Right cardiac atrium (tissue), 5 donors: ENCODE measurements around the gene TMEM18. TPM values are rescaled to one million over a fixed set of nuclear protein-coding genes. Genes with fewer than 3 reads are reported as not detected.

ENCODE experiments used
- ATAC-seq, 2 donors: fragments of 200-7000 bp; cut with Tn5 transposase; one replicate each; pipeline versions ENCODE4 v1.8.0 to v1.9.1; 2020; ENCODE audit warnings: moderate library complexity in 2 of 2, mild to moderate bottlenecking in 1 of 2
- DNase-seq, 3 donors: peaks; one replicate each; pipeline ENCODE4 v3.0.0-alpha.2; 2020
- H3K27ac ChIP-seq: one replicate; pipeline ENCODE4 v1.5.1; 2013; ENCODE audit warnings: mild to moderate bottlenecking, low read length, control low read depth, moderate library complexity
- H3K27me3 ChIP-seq: one replicate; pipeline ENCODE4 v1.6.1; 2013; ENCODE audit not compliant: control insufficient read depth, insufficient read depth
- H3K4me1 ChIP-seq: one replicate; pipeline ENCODE4 v1.6.1; 2013; ENCODE audit warnings: low read length; ENCODE audit not compliant: control insufficient read depth, insufficient read depth
- H3K4me3 ChIP-seq: one replicate; pipeline ENCODE4 v1.5.1; 2013; ENCODE audit warnings: low read length, control low read depth
- H3K9me3 ChIP-seq: one replicate; pipeline ENCODE4 v1.6.1; 2013; ENCODE audit warnings: low read length; ENCODE audit not compliant: control insufficient read depth
- WGBS: extraction: QIAGEN DNeasy Blood & Tissue Kit; methylation state at CpG from one replicate; pipeline ENCODE4 v1.1.7; 2013; 5-methylcytosine and 5-hydroxymethylcytosine counted together
- intact Hi-C, 4 donors: fragments of 100-400 bp; cut with DNase I; formaldehyde crosslinking; loops; one replicate each; pipeline versions ENCODE4 v1.11.0 to v1.14.0; 2022 to 2023
- long read RNA-seq, 4 donors: library from polyadenylated mRNA; unstranded; transcript quantifications; one replicate each; pipeline ENCODE4 v2.0.0, GENCODE V29; 2020 to 2021
- polyA plus RNA-seq: library from polyadenylated mRNA; stranded (reverse); fragments of 200-250 nt; gene quantifications from one replicate; pipeline ENCODE4 v1.2.3, GENCODE V29; 2013
- total RNA-seq, 4 donors: library from RNA; stranded (reverse); fragmentation: NEBNext Ultra II Directional; extraction: Animal tissue kit (Norgen Biotek cat#: 25700); gene quantifications; one replicate each; pipeline ENCODE4 v1.2.1, GENCODE V29; 2021
- donor health status: healthy with polysubstance abuse.
- donor health status: DM: no; HTN: yes; CAD: no.
- donor health status: DM: no; HTN: no; CAD: no.
- donor health status: DM: no; HTN: yes; CAD: no; lungs with severe emphysema.
- donor health status: DM: yes; HTN: yes; CAD: no.

TMEM18 gene
- total RNA-seq: 10 to 100 TPM; 11.4 to 16.4 (median 15.0) TPM
- polyA plus RNA-seq: 10.6 TPM
- long read RNA-seq, donor 1, transcript TMEM18-201 (5 exons, 2,762 nt): major isoform, 20 of 24 reads
- long read RNA-seq, donor 1, partial matches to known transcripts: 0 of 24 reads
- long read RNA-seq, donor 1, other reads (novel, unspliced or antisense): 3 of 24 reads
- long read RNA-seq, donor 2, transcript TMEM18-201 (5 exons, 2,762 nt): major isoform, 7 of 10 reads
- long read RNA-seq, donor 2, partial matches to known transcripts: 0 of 10 reads
- long read RNA-seq, donor 2, other reads (novel, unspliced or antisense): 2 of 10 reads
- long read RNA-seq, donor 3, transcript TMEM18-201 (5 exons, 2,762 nt): major isoform, 18 of 26 reads
- long read RNA-seq, donor 3, partial matches to known transcripts: 0 of 26 reads
- long read RNA-seq, donor 3, other reads (novel, unspliced or antisense): 5 of 26 reads
- long read RNA-seq, donor 4, transcript TMEM18-201 (5 exons, 2,762 nt): major isoform, 8 of 13 reads
- long read RNA-seq, donor 4, partial matches to known transcripts: 0 of 13 reads
- long read RNA-seq, donor 4, other reads (novel, unspliced or antisense): 3 of 13 reads

- H3K9me3 ChIP-seq: no peaks in the 10 kb centered on the region
- H3K4me1 ChIP-seq: no peaks in the 10 kb centered on the region
- DNase-seq (peak; percentile 91 to 99 (median 99)), ATAC-seq (peak; percentile 95 to 96)
- peak within 1 kb of the TSS; percentile 72 for H3K4me3 ChIP-seq
- peak within 1 kb of the TSS; percentile 96 for H3K27ac ChIP-seq
- intact Hi-C loops: no loop called here
- no peaks in the 10 kb centered on the region for H3K27me3 ChIP-seq
- under 1% methylated on average over 68 of the region's 68 CpGs for WGBS
Observed at GRCh38 chr2:677056-677958, at the start of gene TMEM18. TMEM18 (minus strand) TSS chr2:677406; CDS start chr2:677345, 61 bp downstream.

GRCh38 chr2:726169-726568, 49.0 kb upstream of the TMEM18 start:
- no peak for ATAC-seq
- Histone ChIP-seq H3K9me3 (no peaks in the 10 kb centered on the region), H3K4me1 (no peaks in the 10 kb centered on the region), H3K27me3 (no peaks in the 10 kb centered on the region), H3K4me3 (no peak overlapping the region), H3K27ac (no peak overlapping the region)
- intact Hi-C loops: no loop called here
- no peak for DNase-seq
- 76% methylated on average over 4 of the region's 4 CpGs for WGBS

DNA sequence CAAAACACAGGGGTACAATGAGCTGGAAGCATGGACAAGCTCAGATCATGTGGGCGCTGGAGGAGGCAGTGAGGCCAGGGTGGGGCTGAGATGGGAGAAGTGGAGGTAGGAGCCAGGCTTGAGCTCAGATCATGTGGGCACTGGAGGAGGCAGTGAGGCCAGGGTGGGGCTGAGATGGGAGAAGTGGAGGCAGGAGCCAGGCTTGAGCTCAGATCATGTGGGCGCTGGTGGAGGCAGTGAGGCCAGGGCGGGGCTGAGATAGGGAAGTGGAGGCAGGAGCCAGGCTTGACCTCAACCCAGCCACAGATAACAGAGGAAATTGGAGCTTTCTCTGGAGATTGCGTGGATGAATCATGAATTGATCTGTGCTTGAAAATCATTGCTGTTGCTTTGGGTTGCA, 48.3 kb upstream of the TMEM18 start:
- no peak for DNase-seq
- WGBS: 77% methylated on average over 4 of the region's 4 CpGs
- intact Hi-C loops: no loop called here
- Histone ChIP-seq H3K4me3 (no peak overlapping the region), H3K9me3 (no peaks in the 10 kb centered on the region), H3K27me3 (no peaks in the 10 kb centered on the region), H3K27ac (no peak overlapping the region), H3K4me1 (no peaks in the 10 kb centered on the region)
- no peak for ATAC-seq

DNA sequence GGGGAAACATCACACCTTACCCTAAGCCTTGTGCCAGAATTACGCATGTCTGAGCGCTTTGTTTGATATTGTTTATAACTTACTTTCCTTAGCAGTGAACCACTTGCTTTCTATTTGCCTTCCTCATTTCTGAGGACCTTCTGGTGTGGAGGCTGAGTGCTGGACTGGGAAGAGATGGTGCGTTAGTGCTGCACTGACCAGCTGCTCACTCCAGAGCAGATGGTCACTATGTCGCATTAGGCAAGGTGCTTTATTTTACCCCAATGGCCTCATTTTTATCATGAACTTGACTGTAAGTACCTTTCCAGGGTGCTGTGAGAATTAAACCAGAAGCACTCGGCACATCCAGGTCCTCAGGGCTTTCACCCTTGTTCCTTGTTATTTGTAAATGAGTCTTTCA, 46.6 kb upstream of the TMEM18 start:
- DNase-seq: no peak
- H3K27me3 ChIP-seq: no peaks in the 10 kb centered on the region
- 87% methylated on average over 5 of the region's 5 CpGs for WGBS
- no peak overlapping the region for H3K4me3 ChIP-seq
- no peaks in the 10 kb centered on the region for H3K9me3 ChIP-seq
- H3K27ac ChIP-seq: no peak overlapping the region
- no peaks in the 10 kb centered on the region for H3K4me1 ChIP-seq
- intact Hi-C loops: no loop called here
- ATAC-seq: no peak

DNA sequence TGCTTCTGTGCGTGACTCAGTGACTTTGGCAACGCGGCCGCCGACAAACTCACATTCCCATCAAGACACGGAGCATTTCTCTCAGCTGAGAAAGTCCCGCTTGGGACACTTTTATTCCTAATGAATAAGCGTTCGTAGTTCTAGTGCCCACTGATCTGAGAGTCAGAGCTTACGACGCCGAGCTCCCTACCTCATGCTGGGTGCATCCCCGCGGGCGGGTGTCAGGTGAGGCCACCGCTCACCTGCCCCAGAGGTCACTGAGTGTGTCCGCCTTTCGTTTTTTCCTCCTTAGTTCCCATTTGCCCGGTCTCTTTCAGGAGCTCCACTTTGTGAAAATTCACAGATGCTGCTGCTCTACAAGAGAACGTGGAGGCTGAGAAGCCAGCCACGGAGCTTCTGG, 43.6 kb upstream of the TMEM18 start:
- DNase-seq (no peak), ATAC-seq (no peak)
- intact Hi-C loops: no loop called here
- Histone ChIP-seq H3K27ac (no peak overlapping the region), H3K4me3 (no peak overlapping the region), H3K9me3 (no peaks in the 10 kb centered on the region), H3K27me3 (no peaks in the 10 kb centered on the region), H3K4me1 (no peaks in the 10 kb centered on the region)
- WGBS: 90% methylated on average over 21 of the region's 21 CpGs

DNA sequence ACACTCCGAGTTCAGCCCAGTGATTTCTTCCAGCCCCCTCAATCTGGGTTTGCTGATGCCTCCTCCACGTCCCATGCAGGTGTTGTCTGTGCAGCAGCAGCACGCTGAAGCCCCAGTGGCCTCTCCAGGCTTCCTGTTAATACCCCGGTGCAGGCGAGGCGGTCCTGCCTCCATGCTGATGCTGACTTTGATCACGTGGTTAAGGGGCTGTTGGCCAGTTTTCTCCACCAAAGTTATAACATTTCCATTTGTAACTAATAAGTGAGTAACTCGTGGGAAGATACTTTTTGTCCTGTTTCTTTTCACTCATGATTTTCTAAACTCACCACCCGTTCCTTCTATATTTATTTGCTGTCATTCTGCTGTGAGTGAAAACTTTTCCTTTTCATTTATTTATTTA, 42.5 kb upstream of the TMEM18 start:
- H3K9me3 ChIP-seq: no peaks in the 10 kb centered on the region
- WGBS: 64% methylated on average over 9 of the region's 9 CpGs
- H3K4me3 ChIP-seq: no peak overlapping the region
- no peak overlapping the region for H3K27ac ChIP-seq
- DNase-seq: no peak
- no peak for ATAC-seq
- no peaks in the 10 kb centered on the region for H3K4me1 ChIP-seq
- intact Hi-C loops: loop anchor here (5.0 to 10.0 kb wide), 2 partner anchors 825 to 828 kb away; no protein-coding TSS in a partner anchor
- no peaks in the 10 kb centered on the region for H3K27me3 ChIP-seq

DNA sequence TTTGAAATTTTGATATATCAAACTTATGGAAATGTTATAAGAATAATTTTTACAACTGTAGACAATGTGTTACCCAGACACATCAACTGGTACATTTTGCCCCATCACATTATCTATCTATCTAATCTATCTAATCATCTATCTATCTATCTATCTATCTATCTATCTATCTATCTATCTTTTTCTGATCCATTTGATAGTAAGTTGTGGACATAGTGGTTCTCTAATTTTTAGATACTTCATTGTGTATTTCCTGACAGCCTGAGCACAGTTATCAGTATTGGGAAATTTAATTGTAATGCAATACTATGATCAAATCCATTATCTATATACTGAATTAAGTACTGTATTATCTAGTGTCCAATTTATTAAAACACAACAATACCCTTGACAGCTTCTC, 42.0 kb upstream of the TMEM18 start:
- Histone ChIP-seq H3K9me3 (no peaks in the 10 kb centered on the region), H3K4me1 (no peaks in the 10 kb centered on the region), H3K4me3 (no peak overlapping the region), H3K27me3 (no peaks in the 10 kb centered on the region), H3K27ac (no peak overlapping the region)
- intact Hi-C loops: loop anchor here (5.0 to 10.0 kb wide), 2 partner anchors 826 to 828 kb away; no protein-coding TSS in a partner anchor
- ATAC-seq: no peak
- DNase-seq: no peak

GRCh38 chr2:717661-718060, 40.5 kb upstream of the TMEM18 start:
- Histone ChIP-seq H3K4me3 (no peak overlapping the region), H3K9me3 (no peaks in the 10 kb centered on the region), H3K27ac (no peak overlapping the region), H3K27me3 (no peaks in the 10 kb centered on the region), H3K4me1 (no peaks in the 10 kb centered on the region)
- ATAC-seq (no peak), DNase-seq (no peak)
- intact Hi-C loops: loop anchor here (5.0 to 10.0 kb wide), 2 partner anchors 827 to 830 kb away; no protein-coding TSS in a partner anchor
- 93% methylated on average over 5 of the region's 5 CpGs for WGBS

- Histone ChIP-seq H3K9me3 (no peaks in the 10 kb centered on the region), H3K4me3 (no peak overlapping the region), H3K27ac (no peak overlapping the region), H3K27me3 (no peaks in the 10 kb centered on the region), H3K4me1 (no peaks in the 10 kb centered on the region)
- ATAC-seq (no peak), DNase-seq (no peak)
- WGBS: 52% methylated on average over 18 of the region's 18 CpGs
- intact Hi-C loops: loop anchor here (5.0 to 10.0 kb wide), 2 partner anchors 829 to 831 kb away; no protein-coding TSS in a partner anchor
Observed at GRCh38 chr2:715854-716560, 38.8 kb upstream of the TMEM18 start.

DNA sequence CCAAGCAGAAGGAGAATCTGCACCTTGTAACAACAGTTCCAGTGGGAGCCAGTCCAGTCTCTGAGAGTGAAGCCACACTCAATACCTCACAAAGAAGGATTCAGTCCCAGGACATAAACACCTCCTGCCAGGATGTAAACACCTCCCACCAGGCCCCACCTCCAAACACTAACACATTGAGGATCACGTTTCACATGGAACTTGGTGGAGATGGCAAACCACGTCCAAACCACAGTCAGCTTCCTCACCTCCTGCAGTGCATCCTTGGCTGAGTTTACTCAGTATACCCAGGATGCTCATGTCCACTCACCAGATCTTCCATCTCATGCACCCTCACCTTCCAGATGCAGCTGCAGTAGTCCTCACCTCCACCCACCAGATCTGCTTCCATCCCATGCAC, 37.8 kb upstream of the TMEM18 start:
- H3K4me1 ChIP-seq: no peaks in the 10 kb centered on the region
- H3K9me3 ChIP-seq: no peaks in the 10 kb centered on the region
- no peak for ATAC-seq
- DNase-seq: no peak
- no peak overlapping the region for H3K27ac ChIP-seq
- no peaks in the 10 kb centered on the region for H3K27me3 ChIP-seq
- no peak overlapping the region for H3K4me3 ChIP-seq
- WGBS: 56% methylated on average over 2 of the region's 2 CpGs
- intact Hi-C loops: loop anchor here (5.0 to 10.0 kb wide), 2 partner anchors 830 to 832 kb away; no protein-coding TSS in a partner anchor
